A172 (cell line): ENCODE results near the gene ANXA5. TPM values are rescaled to one million over a fixed set of nuclear protein-coding genes. Genes with fewer than 3 reads are reported as not detected.

Experiments used
- DNase-seq: peaks from one replicate; pipeline ENCODE4 v3.0.0-alpha.2; 2015; ENCODE audit warnings: low spot score
- total RNA-seq: library from RNA; depleted of rRNA; stranded (reverse); fragments of >200 nt; shearing (Covaris generic); gene quantifications from 2 replicates; pipeline ENCODE4 v1.2.3, GENCODE V29; 2014; rRNA removed

The ANXA5 gene
- total RNA-seq, 1 experiment from 2014 or later: 953 TPM

- DNase-seq: no peak
Measured at GRCh38 chr4:121642876-121643585, 53.7 kb downstream of the ANXA5 start.

- DNase-seq: no peak
Measured at GRCh38 chr4:121642292-121642691, 54.5 kb downstream of the ANXA5 start.

GRCh38 chr4:121633653-121634052, 63.1 kb downstream of the ANXA5 start:
- no peak for DNase-seq

GRCh38 chr4:121632636-121633035, 64.1 kb downstream of the ANXA5 start:
- DNase-seq: no peak

Other genes with a start within 250 kb of the ANXA5 start
- not detected in 2 replicates for gene SMIM43, start 68.2 kb upstream of the ANXA5 start, total RNA-seq
- gene EXOSC9, start 104.3 kb upstream of the ANXA5 start, total RNA-seq: 85.4 and 87.8 TPM in 2 replicates
- gene CCNA2, start 126.9 kb upstream of the ANXA5 start, total RNA-seq: 139 and 148 TPM in 2 replicates
- gene BBS7, start 173.5 kb upstream of the ANXA5 start, total RNA-seq: 25.6 and 48.4 TPM in 2 replicates